WTC11 (cell line): ENCODE data around the gene YPEL1. TPM values are rescaled to one million over a fixed set of nuclear protein-coding genes. Genes with fewer than 3 reads are reported as not detected.

Experiments used
- ATAC-seq: fragments of 200-7000 bp; cut with Tn5 transposase; 2 replicates; pipeline ENCODE4 v1.10.0; 2021; ENCODE audit warnings: mild to moderate bottlenecking, moderate library complexity
- CTCF ChIA-PET: fragments of 300-600 bp; sonication (Branson Sonifier 250); formaldehyde crosslinking; loops from one replicate; lab custom pipeline; 2021; ENCODE audit warnings: antibody characterized with exemption; lab: Charles Lee
- POLR2A ChIA-PET: fragments of 350-600 bp; sonication (Branson Sonifier 250); formaldehyde crosslinking; loops from one replicate; lab custom pipeline; 2021; ENCODE audit warnings: antibody characterized with exemption; lab: Charles Lee
- DNase-seq: peaks from one replicate; pipeline ENCODE4 v3.0.0; 2021; ENCODE audit warnings: low spot score
- H3K27ac Mint-ChIP-seq: 2 replicates; pipeline ENCODE4 v1.8.0; 2021; ENCODE audit warnings: mixed read lengths
- H3K27me3 Mint-ChIP-seq: 2 replicates; pipeline ENCODE4 v1.8.0; 2021; ENCODE audit warnings: low read depth, mild to moderate bottlenecking, moderate library complexity, mixed read lengths
- H3K36me3 Mint-ChIP-seq: 2 replicates; pipeline ENCODE4 v1.8.0; 2021; ENCODE audit warnings: mixed read lengths
- H3K4me1 Mint-ChIP-seq: 2 replicates; pipeline ENCODE4 v1.8.0; 2022; ENCODE audit warnings: mixed read lengths
- H3K4me3 Mint-ChIP-seq: 2 replicates; pipeline ENCODE4 v1.8.0; 2021; ENCODE audit warnings: mild to moderate bottlenecking, moderate library complexity, mixed read lengths
- H3K9me3 Mint-ChIP-seq: 2 replicates; pipeline ENCODE4 v1.8.0; 2021; ENCODE audit warnings: mixed read lengths
- ARID4B ChIP-seq: sonication (generic); formaldehyde crosslinking; IDR thresholded peaks from 2 replicates; pipeline ENCODE4 v1.8.0; 2023; ENCODE audit warnings: missing genetic modification reagents, mild to moderate bottlenecking, borderline replicate concordance
- ATF2 ChIP-seq: sonication (generic); formaldehyde crosslinking; IDR thresholded peaks from 2 replicates; pipeline ENCODE4 v1.8.1; 2022; ENCODE audit warnings: low read depth, missing genetic modification reagents, borderline replicate concordance
- ATF3 ChIP-seq: sonication (generic); formaldehyde crosslinking; conservative IDR thresholded peaks from 2 replicates; pipeline ENCODE4 v1.8.1; 2022; ENCODE audit warnings: mild to moderate bottlenecking, missing genetic modification reagents
- CBFB ChIP-seq: sonication (generic); formaldehyde crosslinking; IDR thresholded peaks from 2 replicates; pipeline ENCODE4 v1.8.1; 2022; ENCODE audit warnings: mild to moderate bottlenecking, low read depth, missing genetic modification reagents
- CREM ChIP-seq: sonication (generic); formaldehyde crosslinking; IDR thresholded peaks from 2 replicates; pipeline ENCODE4 v1.8.1; 2022; ENCODE audit warnings: mild to moderate bottlenecking, missing genetic modification reagents, moderate library complexity
- E2F5 ChIP-seq: sonication (generic); formaldehyde crosslinking; IDR thresholded peaks from 2 replicates; pipeline ENCODE4 v1.8.1; 2022; ENCODE audit warnings: mild to moderate bottlenecking, moderate library complexity, missing genetic modification reagents
- ELF4 ChIP-seq: sonication (generic); formaldehyde crosslinking; IDR thresholded peaks from 2 replicates; pipeline ENCODE4 v1.8.1; 2022; ENCODE audit warnings: low read depth, mild to moderate bottlenecking, moderate library complexity, missing genetic modification reagents
- ERG ChIP-seq: fragments of 250-450 bp; sonication (Bioruptor Pico); IDR thresholded peaks from 2 replicates; pipeline ENCODE4 v1.8.0; 2021; ENCODE audit warnings: mild to moderate bottlenecking
- ESRRA ChIP-seq: sonication (generic); formaldehyde crosslinking; IDR thresholded peaks from 2 replicates; pipeline ENCODE4 v1.8.1; 2022; ENCODE audit warnings: mild to moderate bottlenecking, missing genetic modification reagents, borderline replicate concordance
- FOXK1 ChIP-seq: sonication (generic); formaldehyde crosslinking; IDR thresholded peaks from 2 replicates; pipeline ENCODE4 v1.8.0; 2022; ENCODE audit warnings: mild to moderate bottlenecking, moderate library complexity, missing genetic modification reagents
- HMGXB4 ChIP-seq: sonication (generic); formaldehyde crosslinking; IDR thresholded peaks from 2 replicates; pipeline ENCODE4 v1.8.1; 2023; ENCODE audit warnings: mild to moderate bottlenecking, moderate library complexity, missing genetic modification reagents
- MYBL2 ChIP-seq: sonication (generic); formaldehyde crosslinking; IDR thresholded peaks from 2 replicates; pipeline ENCODE4 v1.8.1; 2023; ENCODE audit warnings: mild to moderate bottlenecking, moderate library complexity, missing genetic modification reagents
- NFATC4 ChIP-seq: fragments of 250-450 bp; sonication (Bioruptor Pico); IDR thresholded peaks from 2 replicates; pipeline ENCODE4 v1.9.0; 2021; ENCODE audit warnings: mild to moderate bottlenecking
- NFE2L1 ChIP-seq: sonication (generic); formaldehyde crosslinking; IDR thresholded peaks from 2 replicates; pipeline ENCODE4 v1.8.1; 2023; ENCODE audit warnings: missing genetic modification reagents
- PRRX2 ChIP-seq: fragments of 250-450 bp; sonication (Bioruptor Pico); IDR thresholded peaks from 2 replicates; pipeline ENCODE4 v1.8.0; 2021; ENCODE audit warnings: mild to moderate bottlenecking
- SMAD4 ChIP-seq: sonication (generic); formaldehyde crosslinking; IDR thresholded peaks from 2 replicates; pipeline ENCODE4 v1.8.0; 2022; ENCODE audit warnings: mild to moderate bottlenecking, missing genetic modification reagents
- SP1 ChIP-seq: sonication (generic); formaldehyde crosslinking; conservative IDR thresholded peaks from 2 replicates; pipeline ENCODE4 v1.8.1; 2022; ENCODE audit warnings: missing genetic modification reagents
- ZNF232 ChIP-seq: sonication (generic); formaldehyde crosslinking; IDR thresholded peaks from 2 replicates; pipeline ENCODE4 v1.8.0; 2022; ENCODE audit warnings: mild to moderate bottlenecking, missing genetic modification reagents
- ZNF317 ChIP-seq: sonication (generic); formaldehyde crosslinking; IDR thresholded peaks from 2 replicates; pipeline ENCODE4 v1.8.1; 2023; ENCODE audit warnings: low read depth, mild to moderate bottlenecking, moderate library complexity, missing genetic modification reagents, borderline replicate concordance
- ZNF416 ChIP-seq: fragments of 250-450 bp; sonication (Bioruptor Pico); IDR thresholded peaks from 2 replicates; pipeline ENCODE4 v1.9.0; 2021; ENCODE audit warnings: mild to moderate bottlenecking, inconsistent platforms
- total RNA-seq: library from RNA; stranded (reverse); gene quantifications from 3 replicates; pipeline ENCODE4 v1.2.3, GENCODE V29; 2021

Gene YPEL1
- total RNA-seq, 1 experiment from 2014 or later = 7.7 TPM

GRCh38 chr22:21659864-21660525, 75.6 kb downstream of the YPEL1 start:
- ATAC-seq (no peak), DNase-seq (no peak)
- ChIA-PET CTCF (interaction anchor here (0.6 to 2.6 kb wide), 4 partner anchors 13 to 678 kb away, joined by 3 to 20 read pairs (median 6); partner anchors contain the start of genes LZTR1 and SDF2L1), POLR2A (no interaction called here)
- Mint-ChIP-seq H3K36me3 (no peaks in the 10 kb centered on the region), H3K9me3 (peaks cover 3% of the 10 kb centered on the region; the same call in 1 of the 2 replicates), H3K4me1 (peaks cover 14% of the 10 kb centered on the region), H3K27ac (no peak overlapping the region), H3K27me3 (peaks cover 12% of the 10 kb centered on the region), H3K4me3 (no peak overlapping the region)
- no peak for TF ChIP-seq ZNF232 (CRISPR knock-in tag)
- TF ChIP-seq PRRX2 = 0 out of 2 replicates have a peak, but pooled peaks have one; percentile 28

- Mint-ChIP-seq H3K4me3 (peak overlapping the region; percentile 87), H3K27ac (peak overlapping the region; percentile 96), H3K27me3 (peaks cover 12% of the 10 kb centered on the region), H3K4me1 (peaks cover 21% of the 10 kb centered on the region), H3K36me3 (peaks cover 13% of the 10 kb centered on the region), H3K9me3 (peaks cover 3% of the 10 kb centered on the region; the same call in 1 of the 2 replicates)
- peak; percentile 80 for DNase-seq
- peak; percentile 69 for ATAC-seq
- CTCF ChIA-PET = interaction anchor here (0.6 to 2.6 kb wide), 9 partner anchors 9 to 700 kb away, joined by 3 to 20 read pairs (median 4); partner anchors contain the start of genes PPIL2 and SDF2L1
- POLR2A ChIA-PET = interaction anchor here (0.8 to 1.2 kb wide), 3 partner anchors 9 to 79 kb away, joined by 3 to 5 read pairs (median 5); partner anchors contain the start of genes PPIL2 and YPEL1
- no peak for TF ChIP-seq CBFB (CRISPR knock-in tag)
- no peak; the same call in 1 of the 2 replicates for TF ChIP-seq HMGXB4 (CRISPR knock-in tag)
- peak; percentile 77 for TF ChIP-seq SP1 (CRISPR knock-in tag)
- TF ChIP-seq MYBL2 (CRISPR knock-in tag) = peak; percentile 94
- peak; percentile 83; the same call in 1 of the 2 replicates for TF ChIP-seq ESRRA (CRISPR knock-in tag)
- TF ChIP-seq NFE2L1 = peak; percentile 11; the same call in 1 of the 2 replicates
- TF ChIP-seq FOXK1 (CRISPR knock-in tag) = peak; percentile 76
- TF ChIP-seq ELF4 = peak; percentile 66; the same call in 1 of the 2 replicates
- peak; percentile 71 for TF ChIP-seq CREM (CRISPR knock-in tag)
- peak; percentile 95 for TF ChIP-seq ZNF416 (CRISPR knock-in tag)
- peak; percentile 64; the same call in 1 of the 2 replicates for TF ChIP-seq ARID4B (CRISPR knock-in tag)
- TF ChIP-seq PRRX2 = peak; percentile 79
- TF ChIP-seq ERG = peak; percentile 80; the same call in 1 of the 2 replicates
- TF ChIP-seq NFATC4 (CRISPR knock-in tag) = peak; percentile 88; the same call in 1 of the 2 replicates
- TF ChIP-seq ZNF317 (CRISPR knock-in tag) = peak; percentile 47; the same call in 1 of the 2 replicates
- peak; percentile 47; the same call in 1 of the 2 replicates for TF ChIP-seq ZNF232 (CRISPR knock-in tag)
- TF ChIP-seq ATF2 (CRISPR knock-in tag) = peak; percentile 69; the same call in 1 of the 2 replicates
- TF ChIP-seq ATF3 = 0 out of 2 replicates have a peak, but pooled peaks have one; percentile 68
- peak; percentile 61; the same call in 1 of the 2 replicates for TF ChIP-seq E2F5 (CRISPR knock-in tag)
- no peak for TF ChIP-seq SMAD4 (CRISPR knock-in tag)
Measured at GRCh38 chr22:21657360-21658032, 78.1 kb downstream of the YPEL1 start.
